ENCODE results near the gene ARHGEF11.

The ARHGEF11 gene

GRCh38 chr1:156936721-156937220, 108.8 kb downstream of the ARHGEF11 start:
- TF ChIP-seq, protein P1, sequence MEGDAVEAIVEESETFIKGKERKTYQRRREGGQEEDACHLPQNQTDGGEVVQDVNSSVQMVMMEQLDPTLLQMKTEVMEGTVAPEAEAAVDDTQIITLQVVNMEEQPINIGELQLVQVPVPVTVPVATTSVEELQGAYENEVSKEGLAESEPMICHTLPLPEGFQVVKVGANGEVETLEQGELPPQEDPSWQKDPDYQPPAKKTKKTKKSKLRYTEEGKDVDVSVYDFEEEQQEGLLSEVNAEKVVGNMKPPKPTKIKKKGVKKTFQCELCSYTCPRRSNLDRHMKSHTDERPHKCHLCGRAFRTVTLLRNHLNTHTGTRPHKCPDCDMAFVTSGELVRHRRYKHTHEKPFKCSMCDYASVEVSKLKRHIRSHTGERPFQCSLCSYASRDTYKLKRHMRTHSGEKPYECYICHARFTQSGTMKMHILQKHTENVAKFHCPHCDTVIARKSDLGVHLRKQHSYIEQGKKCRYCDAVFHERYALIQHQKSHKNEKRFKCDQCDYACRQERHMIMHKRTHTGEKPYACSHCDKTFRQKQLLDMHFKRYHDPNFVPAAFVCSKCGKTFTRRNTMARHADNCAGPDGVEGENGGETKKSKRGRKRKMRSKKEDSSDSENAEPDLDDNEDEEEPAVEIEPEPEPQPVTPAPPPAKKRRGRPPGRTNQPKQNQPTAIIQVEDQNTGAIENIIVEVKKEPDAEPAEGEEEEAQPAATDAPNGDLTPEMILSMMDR (IDR thresholded peaks at IDR 0.05; ENCODE audit: borderline replicate concordance, insufficient read depth, low read depth, low read length): no peak
- H3K4me3 ChIP-seq (ENCODE audit: low read depth, low read length): no peak overlapping the region

DNA sequence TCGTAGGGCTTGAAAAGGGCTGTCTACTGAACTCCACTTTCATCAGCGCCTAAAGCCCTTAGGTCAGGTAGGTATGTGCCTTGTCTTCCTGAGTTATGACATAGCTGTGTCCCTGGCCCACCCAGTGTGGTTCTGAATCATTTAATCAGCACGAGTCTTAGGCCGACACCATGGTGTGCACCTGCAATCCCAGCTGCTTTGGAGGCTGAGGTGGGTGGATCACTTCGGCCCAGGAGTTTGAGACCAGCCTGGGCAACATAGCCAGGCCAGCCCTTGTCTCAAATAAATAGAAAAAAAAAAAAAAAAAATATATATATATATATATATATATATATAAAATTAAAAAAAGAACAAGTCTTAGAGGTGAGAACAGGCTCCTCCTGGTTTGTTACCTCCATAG, 109.4 kb downstream of the ARHGEF11 start:
- TF ChIP-seq, protein P1 (IDR thresholded peaks at IDR 0.05; ENCODE audit: borderline replicate concordance, insufficient read depth, low read depth, low read length): no peak
- H3K4me3 ChIP-seq (ENCODE audit: low read depth, low read length): no peak overlapping the region

DNA sequence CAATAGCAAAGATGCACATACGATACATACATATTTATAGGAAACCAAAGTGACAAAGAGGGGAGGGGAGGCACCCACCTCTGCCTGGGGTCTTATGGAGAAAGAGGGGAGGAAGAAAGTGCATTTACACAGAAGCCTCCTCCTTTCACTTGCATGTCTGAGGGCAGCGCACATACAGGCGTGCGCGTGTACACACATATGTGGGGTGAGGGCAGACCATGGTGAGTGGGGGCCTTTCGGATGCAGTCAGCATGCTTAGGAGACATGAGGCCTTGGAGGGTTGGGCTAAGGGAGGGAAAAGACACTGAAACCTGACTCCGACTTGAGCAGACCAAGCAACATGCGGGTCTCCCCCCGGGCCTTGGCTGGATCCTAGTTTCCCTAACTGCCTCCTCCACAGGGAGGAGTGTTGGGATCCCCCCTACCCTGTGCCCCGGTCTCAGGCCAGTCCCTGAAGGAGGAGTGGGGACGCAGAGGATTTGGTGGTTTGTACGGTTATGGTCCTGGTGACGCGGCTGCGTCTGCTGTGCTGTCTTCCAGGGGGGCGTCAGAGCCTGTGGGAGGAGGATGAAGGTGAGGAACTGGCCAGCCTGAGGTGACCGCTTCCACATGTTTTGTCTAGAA, 109.9 kb downstream of the ARHGEF11 start:
- no peak overlapping the region for H3K4me3 ChIP-seq (ENCODE audit: low read depth, low read length)
- TF ChIP-seq, protein P1 (IDR thresholded peaks at IDR 0.05; ENCODE audit: borderline replicate concordance, insufficient read depth, low read depth, low read length): no peak

DNA sequence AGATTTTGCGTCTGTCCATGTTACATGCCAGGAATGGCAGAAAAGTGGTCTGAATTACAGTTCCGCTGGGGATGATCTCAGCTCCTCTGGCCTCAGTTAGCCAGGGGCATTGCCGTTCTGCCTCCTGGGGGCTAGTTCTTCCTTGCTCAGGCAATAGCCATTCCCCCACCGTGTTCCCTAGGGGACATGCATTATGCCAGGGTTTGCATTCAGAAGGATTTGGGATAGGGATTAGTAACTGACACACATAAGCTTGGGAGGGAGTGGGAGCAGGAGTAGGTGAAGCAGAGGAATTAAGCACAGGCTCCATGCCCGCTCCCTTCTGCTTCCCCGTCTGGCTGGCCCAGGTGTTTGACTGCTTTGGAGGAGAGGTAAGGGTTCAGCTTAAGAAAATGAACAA, 112.4 kb downstream of the ARHGEF11 start:
- TF ChIP-seq, protein P1 (IDR thresholded peaks at IDR 0.05; ENCODE audit: borderline replicate concordance, insufficient read depth, low read depth, low read length): no peak
- H3K4me3 ChIP-seq (ENCODE audit: low read depth, low read length): no peak overlapping the region

GRCh38 chr1:156931974-156932710, 113.4 kb downstream of the ARHGEF11 start:
- no peak overlapping the region for H3K4me3 ChIP-seq (ENCODE audit: low read depth, low read length)
- TF ChIP-seq, protein P1 (IDR thresholded peaks at IDR 0.05; ENCODE audit: borderline replicate concordance, insufficient read depth, low read depth, low read length): no peak

DNA sequence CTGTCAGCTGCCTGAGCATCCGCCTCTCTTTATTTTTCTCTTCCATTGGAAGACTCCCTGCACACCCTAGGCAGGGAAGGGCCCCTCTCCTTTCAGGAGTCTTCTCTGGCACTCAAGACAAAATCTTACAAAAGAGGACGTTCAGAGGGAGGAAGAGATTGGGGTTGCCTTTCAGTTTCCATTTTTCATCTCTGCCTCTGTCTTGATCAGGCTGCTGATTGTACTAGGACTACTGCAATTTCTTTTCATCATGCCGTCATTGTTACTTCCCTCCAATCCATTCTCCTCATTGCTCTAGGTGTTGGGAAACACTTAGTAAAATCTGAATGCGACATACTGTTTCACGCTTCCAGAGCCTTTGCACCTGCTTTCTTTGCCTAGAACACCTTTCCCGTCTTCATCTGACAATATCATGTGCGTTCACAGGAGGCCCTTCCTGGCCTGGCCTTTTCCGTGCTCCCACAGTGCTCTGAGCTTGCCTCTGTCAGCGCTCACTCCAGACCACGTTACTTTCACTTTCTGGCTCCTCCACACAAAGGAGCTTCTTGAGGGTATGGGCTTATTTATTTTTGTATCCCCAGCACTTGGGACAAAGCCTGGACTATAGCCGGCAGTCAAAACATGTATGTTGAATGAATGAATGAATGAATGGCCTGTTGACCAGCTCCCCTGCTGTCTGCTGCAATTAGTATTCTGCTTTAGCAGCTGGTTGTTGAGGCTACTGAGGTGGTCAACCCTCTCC, 114.2 kb downstream of the ARHGEF11 start:
- TF ChIP-seq, protein P1 (IDR thresholded peaks at IDR 0.05; ENCODE audit: borderline replicate concordance, insufficient read depth, low read depth, low read length): no peak
- no peak overlapping the region for H3K4me3 ChIP-seq (ENCODE audit: low read depth, low read length)

Data from GM12875 (cell line).